SKM-1 (cell line): ENCODE data around the gene SSU72.
"Not testable (repeated sequence)": the region's sequence is repeated elsewhere in the genome, so short reads cannot be mapped to it uniquely, and the experiment has no call there.

ENCODE experiments used
- DNase-seq: peaks from one replicate; lab custom pipeline; 2025; ENCODE audit not compliant: unreplicated experiment; lab: John Stamatoyannopoulos, UW

The SSU72 gene

GRCh38 chr1:1508775-1509464 is 65.7 kb downstream of the SSU72 start:
- DNase-seq: not testable (repeated sequence)

- DNase-seq: no peak
Observed at GRCh38 chr1:1507305-1507704, 67.4 kb downstream of the SSU72 start.

GRCh38 chr1:1505801-1506200 is 68.9 kb downstream of the SSU72 start:
- DNase-seq: not testable (repeated sequence)

- DNase-seq: not testable (repeated sequence)
Observed at GRCh38 chr1:1505366-1505798, 69.3 kb downstream of the SSU72 start.

GRCh38 chr1:1504777-1505365 is 69.8 kb downstream of the SSU72 start:
- peak; percentile 16 for DNase-seq

- not testable (repeated sequence) for DNase-seq
Observed at GRCh38 chr1:1495461-1495975, 79.1 kb downstream of the SSU72 start.

- DNase-seq: not testable (repeated sequence)
Observed at GRCh38 chr1:1494311-1494710, 80.4 kb downstream of the SSU72 start.
